ENCODE measurements around the gene PACRG. TPM values are rescaled to one million over a fixed set of nuclear protein-coding genes. Genes with fewer than 3 reads are reported as not detected.
"Not testable (repeated sequence)": the region's sequence is repeated elsewhere in the genome, so short reads cannot be mapped to it uniquely, and the experiment has no call there.

PACRG gene
- total RNA-seq, 1 experiment from 2014 or later = 0.44 TPM

DNA sequence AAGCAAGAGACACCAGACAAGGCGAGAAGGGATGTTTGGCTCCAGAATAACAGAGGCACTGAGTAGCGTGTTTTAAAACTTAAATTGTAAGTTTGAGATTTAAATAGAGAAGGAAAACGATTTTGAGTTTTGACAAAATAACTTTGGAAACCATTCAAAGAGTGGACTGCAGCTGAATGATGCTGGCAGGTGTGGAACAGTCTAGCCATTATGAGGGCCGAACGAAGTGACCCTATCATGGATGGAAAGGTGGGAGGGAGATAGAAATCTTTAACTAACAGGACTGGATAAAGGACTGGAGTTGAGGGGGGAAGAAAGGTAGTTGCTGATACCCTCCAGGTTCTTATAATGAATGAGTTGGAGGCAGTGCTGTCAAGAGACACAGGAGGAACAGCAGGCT, 248.4 kb downstream of the PACRG start:
- Mint-ChIP-seq H3K36me3 (no peaks in the 10 kb centered on the region), H3K4me3 (no peak overlapping the region), H3K4me1 (0 out of 2 replicates have a peak, but pooled peaks cover 7% of the 10 kb centered on the region), H3K9me3 (no peaks in the 10 kb centered on the region), H3K27me3 (ENCODE audit: low read depth) (no peaks in the 10 kb centered on the region), H3K27ac (no peak overlapping the region)
- POLR2A ChIA-PET = no interaction called here
- CTCF ChIA-PET = no interaction called here
- DNase-seq (ENCODE audit: low spot score) (no peak), ATAC-seq (no peak)
- TF ChIP-seq JUN (CRISPR knock-in tag; IDR thresholded peaks at IDR 0.05) = no peak
- TF ChIP-seq, protein P1, sequence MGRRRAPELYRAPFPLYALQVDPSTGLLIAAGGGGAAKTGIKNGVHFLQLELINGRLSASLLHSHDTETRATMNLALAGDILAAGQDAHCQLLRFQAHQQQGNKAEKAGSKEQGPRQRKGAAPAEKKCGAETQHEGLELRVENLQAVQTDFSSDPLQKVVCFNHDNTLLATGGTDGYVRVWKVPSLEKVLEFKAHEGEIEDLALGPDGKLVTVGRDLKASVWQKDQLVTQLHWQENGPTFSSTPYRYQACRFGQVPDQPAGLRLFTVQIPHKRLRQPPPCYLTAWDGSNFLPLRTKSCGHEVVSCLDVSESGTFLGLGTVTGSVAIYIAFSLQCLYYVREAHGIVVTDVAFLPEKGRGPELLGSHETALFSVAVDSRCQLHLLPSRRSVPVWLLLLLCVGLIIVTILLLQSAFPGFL (CRISPR knock-in tag; IDR thresholded peaks at IDR 0.05; ENCODE audit: borderline replicate concordance) = no peak
- no peak for TF ChIP-seq NR2C2 (CRISPR knock-in tag; IDR thresholded peaks at IDR 0.05)
- TF ChIP-seq ETV6 (CRISPR knock-in tag; IDR thresholded peaks at IDR 0.05) = no peak
- TF ChIP-seq MYBL2 (CRISPR knock-in tag; IDR thresholded peaks at IDR 0.05) = no peak
- TF ChIP-seq RORB (CRISPR knock-in tag; IDR thresholded peaks at IDR 0.05) = no peak
- TF ChIP-seq GABPB1 (CRISPR knock-in tag; IDR thresholded peaks at IDR 0.05) = no peak
- TF ChIP-seq, protein P2, sequence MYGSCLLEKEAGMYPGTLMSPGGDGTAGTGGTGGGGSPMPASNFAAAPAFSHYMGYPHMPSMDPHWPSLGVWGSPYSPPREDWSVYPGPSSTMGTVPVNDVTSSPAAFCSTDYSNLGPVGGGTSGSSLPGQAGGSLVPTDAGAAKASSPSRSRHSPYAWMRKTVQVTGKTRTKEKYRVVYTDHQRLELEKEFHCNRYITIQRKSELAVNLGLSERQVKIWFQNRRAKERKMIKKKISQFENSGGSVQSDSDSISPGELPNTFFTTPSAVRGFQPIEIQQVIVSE (CRISPR knock-in tag; IDR thresholded peaks at IDR 0.05; ENCODE audit: borderline replicate concordance) = no peak
- TF ChIP-seq, protein P3, sequence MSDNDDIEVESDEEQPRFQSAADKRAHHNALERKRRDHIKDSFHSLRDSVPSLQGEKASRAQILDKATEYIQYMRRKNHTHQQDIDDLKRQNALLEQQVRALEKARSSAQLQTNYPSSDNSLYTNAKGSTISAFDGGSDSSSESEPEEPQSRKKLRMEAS (CRISPR knock-in tag; IDR thresholded peaks at IDR 0.05) = no peak
- no peak for TF ChIP-seq KAT7 (CRISPR knock-in tag; IDR thresholded peaks at IDR 0.05; ENCODE audit: borderline replicate concordance)
- TF ChIP-seq, protein P4, sequence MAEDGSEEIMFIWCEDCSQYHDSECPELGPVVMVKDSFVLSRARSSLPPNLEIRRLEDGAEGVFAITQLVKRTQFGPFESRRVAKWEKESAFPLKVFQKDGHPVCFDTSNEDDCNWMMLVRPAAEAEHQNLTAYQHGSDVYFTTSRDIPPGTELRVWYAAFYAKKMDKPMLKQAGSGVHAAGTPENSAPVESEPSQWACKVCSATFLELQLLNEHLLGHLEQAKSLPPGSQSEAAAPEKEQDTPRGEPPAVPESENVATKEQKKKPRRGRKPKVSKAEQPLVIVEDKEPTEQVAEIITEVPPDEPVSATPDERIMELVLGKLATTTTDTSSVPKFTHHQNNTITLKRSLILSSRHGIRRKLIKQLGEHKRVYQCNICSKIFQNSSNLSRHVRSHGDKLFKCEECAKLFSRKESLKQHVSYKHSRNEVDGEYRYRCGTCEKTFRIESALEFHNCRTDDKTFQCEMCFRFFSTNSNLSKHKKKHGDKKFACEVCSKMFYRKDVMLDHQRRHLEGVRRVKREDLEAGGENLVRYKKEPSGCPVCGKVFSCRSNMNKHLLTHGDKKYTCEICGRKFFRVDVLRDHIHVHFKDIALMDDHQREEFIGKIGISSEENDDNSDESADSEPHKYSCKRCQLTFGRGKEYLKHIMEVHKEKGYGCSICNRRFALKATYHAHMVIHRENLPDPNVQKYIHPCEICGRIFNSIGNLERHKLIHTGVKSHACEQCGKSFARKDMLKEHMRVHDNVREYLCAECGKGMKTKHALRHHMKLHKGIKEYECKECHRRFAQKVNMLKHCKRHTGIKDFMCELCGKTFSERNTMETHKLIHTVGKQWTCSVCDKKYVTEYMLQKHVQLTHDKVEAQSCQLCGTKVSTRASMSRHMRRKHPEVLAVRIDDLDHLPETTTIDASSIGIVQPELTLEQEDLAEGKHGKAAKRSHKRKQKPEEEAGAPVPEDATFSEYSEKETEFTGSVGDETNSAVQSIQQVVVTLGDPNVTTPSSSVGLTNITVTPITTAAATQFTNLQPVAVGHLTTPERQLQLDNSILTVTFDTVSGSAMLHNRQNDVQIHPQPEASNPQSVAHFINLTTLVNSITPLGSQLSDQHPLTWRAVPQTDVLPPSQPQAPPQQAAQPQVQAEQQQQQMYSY (CRISPR knock-in tag; IDR thresholded peaks at IDR 0.05) = no peak

DNA sequence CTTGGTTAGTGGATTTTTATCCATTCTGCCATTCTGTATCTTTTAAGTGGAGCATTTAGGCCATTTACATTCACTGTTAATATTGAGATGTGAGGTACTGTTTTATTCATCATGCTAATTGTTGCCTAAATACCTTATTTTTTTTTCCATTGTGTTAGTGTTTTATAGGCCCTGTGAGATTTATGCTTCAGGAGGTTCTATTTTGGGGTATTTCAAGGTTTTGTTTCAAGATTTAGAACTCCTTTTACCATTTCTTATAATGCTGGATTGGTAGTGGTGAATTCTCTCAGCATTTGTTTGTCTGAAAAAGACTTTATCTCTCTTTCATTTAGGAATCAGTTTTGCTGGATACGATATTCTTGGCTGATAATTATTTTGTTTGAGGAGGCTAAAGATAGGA, 255.5 kb downstream of the PACRG start:
- H3K4me1 Mint-ChIP-seq; CTCF ChIA-PET; H3K27ac Mint-ChIP-seq; H3K27me3 Mint-ChIP-seq (ENCODE audit: low read depth); ATAC-seq; H3K4me3 Mint-ChIP-seq; POLR2A ChIA-PET; DNase-seq (ENCODE audit: low spot score): not testable (repeated sequence)
- Mint-ChIP-seq H3K9me3 (peaks cover 64% of the 10 kb centered on the region), H3K36me3 (peaks cover 45% of the 10 kb centered on the region)

DNA sequence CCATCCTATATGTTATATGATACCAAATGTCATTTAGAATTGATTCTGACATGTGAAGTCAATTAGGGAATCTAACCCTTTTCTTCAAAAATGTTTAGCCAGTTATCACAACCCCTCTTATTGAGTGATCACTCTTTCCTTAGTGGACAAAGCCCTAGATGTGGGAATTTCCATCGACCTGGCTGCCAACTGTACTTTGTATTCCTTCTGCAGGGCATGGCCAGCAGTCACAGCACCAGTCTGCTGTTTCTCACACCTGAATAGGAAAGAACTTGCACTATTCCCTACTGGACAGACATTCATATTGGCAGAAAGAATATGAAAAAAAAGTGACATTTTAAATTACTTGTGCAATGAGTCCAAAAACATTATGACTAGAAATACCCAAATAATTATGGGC, 271.0 kb downstream of the PACRG start:
- Mint-ChIP-seq H3K27ac (no peak overlapping the region), H3K4me1 (peaks cover 6% of the 10 kb centered on the region), H3K36me3 (peaks cover 5% of the 10 kb centered on the region), H3K9me3 (peaks cover 6% of the 10 kb centered on the region), H3K4me3 (no peak overlapping the region), H3K27me3 (ENCODE audit: low read depth) (no peaks in the 10 kb centered on the region)
- DNase-seq (ENCODE audit: low spot score) = no peak
- ATAC-seq = no peak
- POLR2A ChIA-PET = no interaction called here
- CTCF ChIA-PET = no interaction called here
- TF ChIP-seq, protein P3 (CRISPR knock-in tag; IDR thresholded peaks at IDR 0.05) = no peak
- no peak for TF ChIP-seq ZNF317 (CRISPR knock-in tag; IDR thresholded peaks at IDR 0.05; ENCODE audit: borderline replicate concordance, low read depth)
- TF ChIP-seq, protein P5, sequence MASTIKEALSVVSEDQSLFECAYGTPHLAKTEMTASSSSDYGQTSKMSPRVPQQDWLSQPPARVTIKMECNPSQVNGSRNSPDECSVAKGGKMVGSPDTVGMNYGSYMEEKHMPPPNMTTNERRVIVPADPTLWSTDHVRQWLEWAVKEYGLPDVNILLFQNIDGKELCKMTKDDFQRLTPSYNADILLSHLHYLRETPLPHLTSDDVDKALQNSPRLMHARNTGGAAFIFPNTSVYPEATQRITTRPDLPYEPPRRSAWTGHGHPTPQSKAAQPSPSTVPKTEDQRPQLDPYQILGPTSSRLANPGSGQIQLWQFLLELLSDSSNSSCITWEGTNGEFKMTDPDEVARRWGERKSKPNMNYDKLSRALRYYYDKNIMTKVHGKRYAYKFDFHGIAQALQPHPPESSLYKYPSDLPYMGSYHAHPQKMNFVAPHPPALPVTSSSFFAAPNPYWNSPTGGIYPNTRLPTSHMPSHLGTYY (CRISPR knock-in tag; IDR thresholded peaks at IDR 0.05) = no peak
